GM19463 (cell line): ENCODE results near the gene HOMER2.
"Not testable (repeated sequence)": the region's sequence is repeated elsewhere in the genome, so short reads cannot be mapped to it uniquely, and the experiment has no call there.

Source experiments
- ATAC-seq: cut with Tn5 transposase; IDR thresholded peaks from one replicate; pipeline ENCODE4 v1.9.1; 2021; ENCODE audit warnings: mild to moderate bottlenecking, moderate library complexity; ENCODE audit not compliant: unreplicated experiment

The HOMER2 gene

DNA sequence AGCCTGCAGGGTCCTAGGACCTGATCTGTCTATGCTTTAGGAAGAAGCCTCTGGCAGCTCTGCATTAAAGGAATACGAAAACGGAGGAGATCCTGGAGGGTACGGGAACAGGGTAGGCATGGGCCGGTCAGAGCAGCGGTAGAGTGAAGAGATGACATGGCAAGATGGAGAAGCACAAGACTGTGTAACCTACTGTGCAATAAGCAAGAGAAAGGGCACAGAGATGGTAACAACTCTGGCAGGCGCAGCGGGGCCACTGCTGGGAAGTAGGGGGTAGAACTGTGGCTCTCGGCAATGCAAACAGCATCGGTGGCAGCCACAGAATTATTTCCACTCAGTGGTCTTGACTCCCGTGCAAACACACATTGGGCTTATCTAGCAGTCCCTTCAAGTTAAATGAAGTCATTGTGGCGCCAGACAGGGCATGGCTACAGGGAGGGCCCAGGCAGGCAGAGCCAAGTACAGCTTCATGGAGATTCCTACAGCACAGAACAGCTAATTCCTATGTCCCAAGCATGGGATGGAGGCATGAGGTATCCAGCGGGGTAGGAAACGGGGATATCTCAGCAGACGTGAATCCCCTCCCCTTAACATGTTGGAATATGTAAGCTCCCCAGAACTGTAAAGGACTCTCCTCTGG lies 114.3 kb downstream of the HOMER2 start:
- no peak for ATAC-seq

DNA sequence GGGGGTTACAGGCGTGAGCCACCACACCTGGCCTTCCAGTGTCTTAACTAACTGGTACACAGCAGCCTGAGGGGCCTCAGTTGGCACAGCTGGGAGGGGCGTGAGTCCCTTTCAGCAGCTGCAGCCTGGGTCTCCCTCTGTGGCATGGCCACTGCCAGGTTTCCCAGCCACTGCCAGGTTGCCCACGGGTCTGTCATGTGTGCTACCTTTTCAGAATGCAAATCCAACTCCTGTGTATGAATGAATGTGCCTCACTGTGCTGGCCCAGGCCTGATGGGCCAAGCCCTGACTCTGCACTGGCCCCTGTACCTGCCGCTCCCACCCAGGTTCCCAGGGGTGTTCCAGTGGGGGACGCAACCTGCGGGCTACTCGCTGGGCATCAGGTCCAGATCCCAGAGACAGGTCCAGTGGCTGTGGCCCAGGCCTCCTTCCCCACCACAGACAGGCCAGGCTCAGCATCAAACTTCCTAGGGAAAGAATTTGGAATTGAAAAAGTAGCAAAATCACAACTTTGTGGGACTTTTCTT lies 117.1 kb downstream of the HOMER2 start:
- ATAC-seq = no peak

GRCh38 chr15:82833362-82833682 lies 119.2 kb downstream of the HOMER2 start:
- no peak for ATAC-seq

DNA sequence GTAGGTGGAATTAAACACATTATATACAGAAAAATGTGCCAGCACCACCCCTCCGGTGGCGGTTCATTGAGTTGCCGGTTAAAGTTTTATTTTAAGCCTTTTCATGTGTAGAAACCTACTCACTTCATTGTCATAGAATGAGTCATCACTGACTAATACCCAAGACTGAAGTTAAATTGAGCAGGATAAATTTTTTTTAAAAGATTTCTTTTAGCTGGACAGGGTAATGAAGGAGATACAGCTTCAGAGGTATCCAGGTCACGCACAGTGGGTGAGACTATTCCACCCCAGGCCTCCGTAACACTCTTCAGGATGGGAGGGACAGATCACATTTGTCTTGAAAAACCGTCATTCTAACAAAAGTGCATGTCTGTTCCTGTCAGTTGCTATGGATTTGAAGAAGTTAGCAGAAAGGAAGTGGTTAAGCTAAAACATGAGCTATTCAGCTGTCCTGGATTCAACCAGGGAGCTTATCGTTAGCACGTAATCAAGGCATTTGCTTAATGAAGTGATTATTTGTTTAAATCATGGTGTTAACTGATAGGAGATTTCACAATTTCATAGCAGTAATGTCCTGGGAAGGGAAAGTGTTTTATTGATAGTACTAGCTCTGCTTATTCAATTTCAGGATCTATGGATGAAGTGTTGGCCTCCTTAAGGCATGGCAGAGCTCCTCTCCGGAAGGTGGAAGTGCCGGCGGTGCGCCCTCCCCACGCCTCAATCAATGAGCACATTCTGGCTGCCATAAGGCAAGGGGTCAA lies 119.7 kb downstream of the HOMER2 start:
- peak; percentile 87 for ATAC-seq

DNA sequence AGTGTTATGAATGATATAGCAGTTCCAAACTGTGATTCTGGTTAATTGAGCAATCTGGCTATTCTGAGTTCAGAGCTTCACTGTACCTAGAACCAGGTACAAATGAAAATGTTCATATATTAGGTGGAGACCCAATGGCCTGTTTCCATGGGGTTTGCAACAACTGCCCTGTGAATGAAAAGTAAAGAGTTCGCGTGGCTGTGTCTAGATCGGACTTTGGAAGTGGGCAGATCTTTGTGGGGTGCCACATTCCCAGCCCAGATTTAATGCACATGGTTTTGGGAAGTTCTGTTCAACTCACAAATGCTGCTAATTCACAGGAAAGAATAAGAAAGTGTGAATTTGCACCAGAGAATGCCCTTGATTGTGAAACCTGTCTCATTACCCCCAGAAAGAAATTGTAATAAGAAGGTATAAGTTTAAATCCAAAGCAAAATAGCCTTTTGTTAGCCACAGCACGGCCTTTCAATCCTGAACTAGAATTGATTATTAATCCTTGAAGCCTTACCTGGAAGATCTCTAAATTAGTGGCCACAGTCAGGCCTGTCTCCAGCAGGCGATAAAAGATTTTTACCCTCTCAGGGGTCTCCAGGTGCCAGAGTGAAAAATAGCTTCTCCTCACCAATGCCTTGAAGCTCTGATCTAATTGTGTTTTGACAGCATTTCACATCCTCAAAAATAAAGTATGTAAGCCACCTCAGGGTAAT lies 120.5 kb downstream of the HOMER2 start:
- ATAC-seq = no peak

GRCh38 chr15:82830427-82831173 lies 121.9 kb downstream of the HOMER2 start:
- no peak for ATAC-seq

- no peak for ATAC-seq
These were observed 123.3 kb downstream of the HOMER2 start for GRCh38 chr15:82829234-82829633.

- ATAC-seq = no peak
These were observed 124.4 kb downstream of the HOMER2 start for GRCh38 chr15:82828075-82828474.

GRCh38 chr15:82823049-82823448 lies 129.5 kb downstream of the HOMER2 start:
- ATAC-seq = no peak

- not testable (repeated sequence) for ATAC-seq
These were observed 130.7 kb downstream of the HOMER2 start for GRCh38 chr15:82821851-82822250.

GRCh38 chr15:82821396-82821795 lies 131.1 kb downstream of the HOMER2 start:
- not testable (repeated sequence) for ATAC-seq

GRCh38 chr15:82820128-82820527 lies 132.4 kb downstream of the HOMER2 start:
- ATAC-seq = no peak

DNA sequence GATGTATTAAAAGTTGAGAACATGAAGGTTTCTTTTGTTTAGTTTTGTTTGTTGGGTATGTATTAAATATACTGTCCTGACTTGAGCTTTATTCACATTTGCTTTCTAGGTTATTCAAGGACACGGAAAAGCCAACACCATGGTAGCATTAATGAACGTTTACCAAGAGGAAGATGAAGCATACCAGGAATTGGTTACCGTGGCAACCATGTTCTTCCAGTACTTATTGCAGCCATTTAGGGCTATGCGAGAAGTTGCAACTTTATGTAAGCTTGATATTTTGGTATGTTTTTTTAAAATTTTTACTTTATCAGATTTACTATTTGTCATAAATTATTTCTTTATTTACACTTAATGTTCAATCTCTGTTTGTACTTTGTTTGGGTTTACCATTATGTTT lies 139.5 kb downstream of the HOMER2 start:
- no peak for ATAC-seq

GRCh38 chr15:82810890-82811426 lies 141.6 kb downstream of the HOMER2 start:
- ATAC-seq = no peak

- peak; percentile 16 for ATAC-seq
These were observed 142.2 kb downstream of the HOMER2 start for GRCh38 chr15:82810061-82810889.

DNA sequence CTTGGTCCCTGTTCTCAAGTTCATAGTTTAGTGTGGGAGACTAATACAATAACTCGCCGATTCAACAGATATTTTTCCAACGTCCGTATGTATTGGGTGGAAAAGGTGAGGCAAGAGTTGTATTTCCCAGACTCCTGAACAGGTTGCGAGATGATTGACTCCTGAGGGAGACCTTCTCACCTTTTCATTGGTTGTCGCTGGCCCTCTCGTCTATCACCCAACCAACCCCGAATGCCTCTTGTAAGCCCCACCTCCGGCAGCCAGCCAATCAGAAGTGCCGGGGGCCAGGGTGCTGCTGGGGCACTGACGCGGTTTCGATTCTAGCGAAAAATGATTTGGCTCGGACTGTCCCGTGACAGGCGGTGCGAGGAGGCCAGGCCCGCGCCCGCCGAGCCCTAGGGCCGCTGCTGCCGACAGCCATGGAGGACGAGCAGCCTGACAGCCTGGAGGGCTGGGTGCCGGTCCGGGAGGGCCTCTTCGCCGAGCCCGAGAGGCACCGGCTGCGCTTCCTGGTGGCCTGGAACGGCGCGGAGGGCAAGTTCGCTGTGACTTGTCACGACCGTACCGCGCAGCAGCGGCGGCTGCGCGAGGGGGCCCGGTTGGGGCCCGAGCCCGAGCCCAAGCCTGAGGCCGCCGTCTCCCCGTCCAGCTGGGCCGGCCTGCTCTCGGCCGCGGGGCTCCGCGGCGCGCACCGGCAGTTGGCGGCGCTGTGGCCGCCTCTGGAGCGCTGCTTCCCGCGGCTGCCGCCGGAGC lies 143.0 kb downstream of the HOMER2 start, which contains the start of gene WHAMM:
TSS of gene WHAMM (plus strand) at position 321 of the 753 bp plus-strand sequence. CDS start at position 420, 99 bp downstream.
- peak; percentile 80 for ATAC-seq

DNA sequence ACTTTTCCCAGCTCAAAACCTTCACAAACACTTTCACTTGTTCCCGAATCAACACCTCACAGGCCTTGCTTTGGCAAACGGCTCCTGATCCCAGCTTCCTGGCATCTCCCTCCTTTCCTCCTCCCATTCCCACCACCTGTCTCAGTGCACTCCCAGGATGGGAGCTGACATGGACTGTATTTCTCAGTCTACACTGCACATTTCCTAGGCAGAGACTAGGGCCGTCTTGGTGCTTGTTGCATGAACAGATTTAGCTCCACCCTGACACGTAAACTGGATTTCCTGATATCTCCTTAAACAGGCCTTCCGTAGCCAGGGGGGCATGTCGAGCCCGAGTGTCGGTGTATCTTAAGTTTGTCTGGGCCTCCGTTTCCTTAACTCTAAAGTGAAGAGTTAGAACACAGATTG lies 143.9 kb downstream of the HOMER2 start:
- ATAC-seq = no peak

- ATAC-seq = no peak
These were observed 144.4 kb downstream of the HOMER2 start for GRCh38 chr15:82807920-82808633.
